Adipocyte (in vitro differentiated cells): ENCODE results near the gene TRAPPC2B.

ENCODE experiments used
- DNase-seq: peaks from one replicate; pipeline ENCODE4 v3.0.0-alpha.2; 2015; ENCODE audit warnings: low read depth
- H3K27me3 ChIP-seq: replicated peaks from 2 replicates; pipeline ENCODE4 v1.7.0; 2013; ENCODE audit warnings: mild to moderate bottlenecking, low read length, moderate library complexity; ENCODE audit not compliant: control insufficient read depth, insufficient read depth
- H3K36me3 ChIP-seq: 2 replicates; pipeline ENCODE4 v1.7.0; 2013; ENCODE audit warnings: low read length, mild to moderate bottlenecking, moderate library complexity; ENCODE audit not compliant: control insufficient read depth, insufficient read depth, severe bottlenecking
- H3K4me1 ChIP-seq: 2 replicates; pipeline ENCODE4 v1.7.0; 2013; ENCODE audit warnings: mild to moderate bottlenecking, low read length, moderate library complexity; ENCODE audit not compliant: control insufficient read depth, insufficient read depth
- H3K4me3 ChIP-seq: 2 replicates; pipeline ENCODE4 v1.7.0; 2013; ENCODE audit warnings: mild to moderate bottlenecking, low read length, moderate library complexity
- H3K9ac ChIP-seq: 2 replicates; pipeline ENCODE4 v1.7.0; 2013; ENCODE audit warnings: mild to moderate bottlenecking, low read length, moderate library complexity
- H3K9me3 ChIP-seq: 2 replicates; pipeline ENCODE4 v1.7.0; 2013; ENCODE audit warnings: mild to moderate bottlenecking, low read length, moderate library complexity; ENCODE audit not compliant: control insufficient read depth

The TRAPPC2B gene

DNA sequence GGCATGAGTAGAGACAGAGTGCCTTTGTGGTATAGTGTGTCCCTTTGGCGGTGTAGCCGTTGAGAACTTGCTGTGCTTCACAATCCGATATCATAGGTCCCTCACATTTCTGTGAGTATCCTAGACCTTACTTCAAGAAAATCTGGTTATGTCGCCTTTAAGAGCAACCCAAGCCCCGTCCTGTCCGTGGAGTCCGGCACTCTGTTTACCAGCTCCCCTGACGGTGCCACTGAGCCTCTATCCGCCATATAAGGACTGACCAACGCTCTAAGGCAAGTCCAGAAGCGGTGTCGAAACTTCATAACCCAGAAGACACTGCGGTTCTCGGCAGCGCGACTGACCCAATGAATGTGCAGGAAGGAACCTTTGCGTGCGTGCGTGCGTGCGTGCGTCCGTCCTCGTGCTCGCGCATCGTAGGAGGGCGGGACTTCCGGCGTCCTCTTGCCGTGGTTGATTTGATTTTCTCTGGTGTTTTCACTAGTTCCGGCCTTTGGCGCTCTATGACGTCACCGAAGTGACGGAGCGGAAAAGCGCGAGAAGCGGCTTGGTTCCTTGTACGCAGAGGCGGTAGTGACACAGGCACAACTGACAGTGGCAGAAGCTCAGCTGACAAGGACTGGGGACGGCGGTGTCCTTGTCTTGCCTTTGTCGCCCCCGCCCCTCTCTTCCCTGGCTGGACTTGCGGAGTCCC, at the start of gene TRAPPC2B, which contains the start of gene ZNF547:
Gene TRAPPC2B (plus strand): TSS at position 555 of the 691 bp plus-strand sequence. CDS start 1,283 bp downstream, outside the sequence.
Gene ZNF547 (plus strand): TSS at position 555 of the 691 bp plus-strand sequence. CDS start 5,005 bp downstream, outside the sequence.
- DNase-seq = peak; percentile 100
- H3K4me3 ChIP-seq = peak within 1 kb of the TSS; percentile 80
- H3K4me1 ChIP-seq = peaks cover 19% of the 10 kb centered on the region
- peaks cover 18% of the 10 kb centered on the region for H3K36me3 ChIP-seq
- no peaks in the 10 kb centered on the region for H3K9me3 ChIP-seq
- no peaks in the 10 kb centered on the region for H3K27me3 ChIP-seq
- H3K9ac ChIP-seq = peak within 1 kb of the TSS; percentile 83

DNA sequence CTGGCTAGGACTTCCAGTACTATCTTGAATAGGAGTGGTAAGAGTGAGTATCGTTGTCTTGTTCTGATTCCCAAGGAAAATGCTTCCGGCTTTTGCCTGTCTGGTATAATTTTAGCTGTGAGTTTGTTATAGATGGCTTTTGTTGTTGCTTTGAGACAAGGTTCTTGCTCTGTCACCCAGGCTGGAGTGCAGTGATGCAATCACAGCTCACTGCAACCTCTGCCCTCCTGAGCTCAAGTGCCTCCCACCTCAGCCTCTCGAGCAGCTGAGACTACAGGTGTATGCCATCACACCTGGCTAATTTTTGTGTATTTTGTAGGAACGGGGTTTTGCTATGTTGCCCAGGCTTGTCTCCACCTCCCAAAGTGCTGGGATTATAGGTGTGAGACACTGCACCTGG, 49.2 kb upstream of the TRAPPC2B start:
- Histone ChIP-seq H3K4me1 (no peaks in the 10 kb centered on the region), H3K9ac (no peak overlapping the region), H3K27me3 (no peaks in the 10 kb centered on the region), H3K9me3 (no peaks in the 10 kb centered on the region), H3K4me3 (no peak overlapping the region), H3K36me3 (no peaks in the 10 kb centered on the region)
- no peak for DNase-seq

DNA sequence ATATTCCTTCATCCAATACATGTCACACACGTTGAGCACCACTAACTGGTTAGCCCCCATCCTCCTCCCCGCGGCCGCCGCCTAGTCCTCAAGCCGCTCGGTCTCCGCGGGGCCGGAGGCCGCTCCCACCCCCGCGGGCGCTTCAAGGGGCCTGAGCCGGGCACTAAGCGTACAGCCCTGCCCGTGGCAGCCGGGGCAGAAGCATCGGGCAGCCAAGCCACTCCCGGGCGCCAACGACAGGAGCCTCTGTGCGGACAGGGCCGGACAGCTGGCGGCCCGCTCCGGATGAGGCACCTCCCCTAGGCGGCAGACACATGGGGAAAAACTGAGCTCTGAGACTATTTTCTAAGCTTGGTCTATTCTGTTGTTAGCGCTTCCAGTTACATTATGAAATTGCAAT, 45.8 kb upstream of the TRAPPC2B start:
- DNase-seq = peak; percentile 26
- peak overlapping the region; percentile 60 for H3K4me3 ChIP-seq
- H3K9ac ChIP-seq = peak overlapping the region; percentile 69
- H3K36me3 ChIP-seq = no peaks in the 10 kb centered on the region
- H3K27me3 ChIP-seq = no peaks in the 10 kb centered on the region
- H3K4me1 ChIP-seq = peaks cover 19% of the 10 kb centered on the region
- H3K9me3 ChIP-seq = no peaks in the 10 kb centered on the region

DNA sequence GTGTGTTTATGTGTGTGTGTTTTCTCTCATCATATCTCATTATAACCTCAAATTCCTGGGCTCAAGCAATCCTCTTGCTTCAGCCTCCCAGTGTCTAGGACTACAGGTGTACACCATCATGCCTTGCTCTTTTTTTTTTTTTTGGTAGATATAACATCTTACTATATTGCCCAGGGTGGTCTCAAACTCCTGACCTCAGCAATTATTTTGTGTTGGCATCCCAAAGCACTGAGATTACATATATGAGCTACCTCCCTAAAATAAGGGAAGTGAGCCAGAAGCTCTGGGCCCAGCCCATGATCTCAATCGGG, 43.5 kb upstream of the TRAPPC2B start:
- Histone ChIP-seq H3K4me3 (peak overlapping the region; percentile 98), H3K9ac (peak overlapping the region; percentile 97), H3K4me1 (peaks cover 19% of the 10 kb centered on the region), H3K36me3 (peaks cover 15% of the 10 kb centered on the region), H3K27me3 (no peaks in the 10 kb centered on the region), H3K9me3 (no peaks in the 10 kb centered on the region)
- no peak for DNase-seq

DNA sequence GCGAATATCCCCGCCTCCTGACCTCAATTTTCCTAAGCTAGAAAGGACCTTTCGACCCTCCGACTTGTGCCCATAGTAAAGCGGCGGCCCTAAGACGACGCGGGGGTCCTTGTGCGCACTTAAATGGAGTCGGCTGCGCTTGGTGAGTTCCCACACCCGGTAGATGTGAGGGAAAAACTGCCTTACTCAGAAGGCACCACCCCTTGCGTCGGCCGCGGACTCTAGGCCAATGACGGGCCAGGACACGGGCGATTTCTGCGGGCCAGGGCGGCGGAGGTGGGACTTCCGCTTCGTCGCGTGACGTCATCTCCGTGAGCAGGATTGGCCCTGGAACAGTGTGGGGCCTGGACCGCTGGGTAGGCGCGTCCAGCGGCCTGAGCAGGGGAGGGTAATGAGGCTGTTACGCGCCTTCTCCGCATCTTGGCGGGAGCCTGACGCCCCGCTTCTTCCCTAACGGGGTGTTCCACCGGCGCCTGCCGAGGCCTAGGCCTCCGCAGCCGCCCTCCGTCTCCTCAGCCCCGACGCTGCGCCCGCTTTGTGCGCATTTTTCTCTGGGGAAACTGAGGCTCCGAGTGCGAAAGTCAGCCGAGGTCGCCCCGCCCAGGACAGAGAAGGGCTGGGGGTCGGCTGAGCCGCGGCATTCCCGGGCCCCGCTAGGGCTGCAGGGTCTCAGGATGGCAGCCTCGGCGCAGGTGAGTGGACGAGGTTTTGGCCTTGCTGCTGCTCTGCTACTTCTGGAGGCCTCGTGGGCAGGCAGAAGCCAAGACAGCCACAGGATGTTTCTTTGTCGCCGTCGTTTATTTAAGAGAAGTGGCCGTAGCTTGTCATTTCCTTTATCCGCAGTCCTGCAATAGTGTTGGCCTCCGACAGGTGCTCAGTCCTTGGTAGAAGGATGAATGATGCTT, 42.9 kb upstream of the TRAPPC2B start, which contains the start of gene ZNF543:
Gene ZNF543 (plus strand): TSS at position 293 of the 905 bp plus-strand sequence. CDS start 382 bp downstream, at position 675.
- Histone ChIP-seq H3K9ac (peak within 1 kb of the TSS; percentile 97), H3K4me1 (peaks cover 19% of the 10 kb centered on the region), H3K4me3 (peak within 1 kb of the TSS; percentile 98), H3K36me3 (peaks cover 21% of the 10 kb centered on the region), H3K27me3 (no peaks in the 10 kb centered on the region), H3K9me3 (no peaks in the 10 kb centered on the region)
- peak; percentile 99 for DNase-seq

DNA sequence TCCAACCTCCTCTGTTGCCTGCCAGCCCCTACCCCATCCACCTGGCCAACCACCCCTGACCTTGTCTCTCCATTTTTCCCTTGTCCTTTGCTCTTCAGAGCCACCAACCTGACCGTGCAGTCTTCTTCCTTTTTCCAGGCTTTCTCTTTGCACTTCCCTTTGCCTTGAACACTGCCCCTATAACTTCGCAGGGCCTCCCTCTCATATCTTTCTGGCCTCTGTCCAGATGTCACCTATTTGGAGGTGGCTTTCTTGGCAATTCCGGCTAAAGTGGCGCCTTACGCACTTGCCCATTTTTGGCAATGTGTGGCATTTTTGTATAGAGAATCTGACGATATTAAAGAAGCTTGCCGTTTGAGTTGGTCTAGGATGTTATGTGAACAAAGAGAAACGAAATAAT, 42.2 kb upstream of the TRAPPC2B start:
- H3K36me3 ChIP-seq = peaks cover 28% of the 10 kb centered on the region
- DNase-seq = peak; percentile 12

DNA sequence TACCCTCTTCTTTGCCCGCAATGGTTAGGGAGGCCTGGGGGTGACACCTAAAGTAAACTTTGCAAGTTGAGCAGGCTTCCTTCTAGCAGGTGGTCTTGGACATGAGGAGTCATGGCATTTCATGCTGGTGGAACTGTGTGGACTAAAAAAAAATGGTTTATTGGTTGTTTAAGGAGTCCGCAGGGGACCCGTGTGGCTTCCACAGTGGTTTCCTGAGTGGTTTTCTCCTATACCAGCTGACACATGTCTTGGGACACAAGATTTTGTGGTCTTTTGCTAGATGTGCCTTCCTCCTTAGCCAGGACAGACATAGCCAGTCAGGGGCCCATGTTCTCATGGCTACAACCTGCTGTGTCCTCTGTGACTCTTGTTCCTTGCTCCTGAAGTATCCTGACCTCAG, 41.6 kb upstream of the TRAPPC2B start:
- no peaks in the 10 kb centered on the region for H3K9me3 ChIP-seq
- H3K36me3 ChIP-seq = peaks cover 33% of the 10 kb centered on the region
- peak overlapping the region; percentile 98 for H3K4me3 ChIP-seq
- H3K9ac ChIP-seq = peak overlapping the region; percentile 97
- no peak for DNase-seq
- H3K4me1 ChIP-seq = peaks cover 19% of the 10 kb centered on the region
- H3K27me3 ChIP-seq = no peaks in the 10 kb centered on the region

More for the DNA sequence above, 42.2 kb upstream of the TRAPPC2B start:
- Histone ChIP-seq H3K4me1 (peaks cover 19% of the 10 kb centered on the region), H3K27me3 (no peaks in the 10 kb centered on the region), H3K4me3 (peak overlapping the region; percentile 98), H3K9me3 (no peaks in the 10 kb centered on the region), H3K9ac (peak overlapping the region; percentile 97)

DNA sequence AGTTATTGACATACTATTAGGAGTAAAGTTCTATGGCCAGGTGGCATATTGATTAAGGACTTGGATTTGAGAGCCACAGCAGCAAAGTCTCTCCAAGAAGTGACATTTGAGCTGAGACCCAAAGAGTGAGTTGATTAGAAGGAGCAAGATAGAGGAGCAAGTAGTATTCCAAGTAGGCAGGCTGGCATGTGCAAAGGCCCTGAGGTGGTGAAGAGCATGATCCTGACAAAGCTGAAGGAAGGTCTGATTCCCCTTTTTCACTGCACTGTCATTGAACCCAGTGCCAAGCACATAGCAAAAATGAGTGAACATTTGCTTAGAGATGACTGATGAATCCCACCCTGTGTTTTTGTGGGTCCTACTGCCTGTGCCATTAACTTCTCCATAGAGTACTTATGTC, 38.4 kb upstream of the TRAPPC2B start:
- no peak for DNase-seq
- H3K9me3 ChIP-seq = peaks cover 4% of the 10 kb centered on the region
- peaks cover 14% of the 10 kb centered on the region for H3K4me1 ChIP-seq
- peaks cover 63% of the 10 kb centered on the region for H3K36me3 ChIP-seq
- H3K4me3 ChIP-seq = no peak overlapping the region
- no peak overlapping the region for H3K9ac ChIP-seq
- H3K27me3 ChIP-seq = no peaks in the 10 kb centered on the region

DNA sequence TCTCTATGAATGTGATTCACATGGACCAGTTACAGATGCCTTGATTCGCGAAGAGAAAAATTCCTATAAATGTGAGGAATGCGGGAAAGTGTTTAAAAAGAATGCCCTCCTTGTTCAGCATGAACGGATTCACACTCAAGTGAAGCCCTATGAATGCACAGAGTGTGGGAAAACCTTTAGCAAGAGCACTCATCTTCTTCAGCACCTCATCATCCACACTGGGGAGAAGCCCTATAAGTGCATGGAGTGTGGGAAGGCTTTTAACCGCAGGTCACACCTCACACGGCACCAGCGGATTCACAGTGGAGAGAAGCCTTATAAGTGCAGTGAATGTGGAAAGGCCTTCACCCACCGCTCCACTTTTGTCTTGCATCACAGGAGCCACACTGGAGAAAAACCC, 35.4 kb upstream of the TRAPPC2B start:
- peaks cover 69% of the 10 kb centered on the region for H3K36me3 ChIP-seq
- no peak overlapping the region for H3K9ac ChIP-seq
- DNase-seq = no peak
- H3K4me3 ChIP-seq = no peak overlapping the region
- H3K9me3 ChIP-seq = peaks cover 4% of the 10 kb centered on the region
- no peaks in the 10 kb centered on the region for H3K27me3 ChIP-seq
- H3K4me1 ChIP-seq = no peaks in the 10 kb centered on the region

DNA sequence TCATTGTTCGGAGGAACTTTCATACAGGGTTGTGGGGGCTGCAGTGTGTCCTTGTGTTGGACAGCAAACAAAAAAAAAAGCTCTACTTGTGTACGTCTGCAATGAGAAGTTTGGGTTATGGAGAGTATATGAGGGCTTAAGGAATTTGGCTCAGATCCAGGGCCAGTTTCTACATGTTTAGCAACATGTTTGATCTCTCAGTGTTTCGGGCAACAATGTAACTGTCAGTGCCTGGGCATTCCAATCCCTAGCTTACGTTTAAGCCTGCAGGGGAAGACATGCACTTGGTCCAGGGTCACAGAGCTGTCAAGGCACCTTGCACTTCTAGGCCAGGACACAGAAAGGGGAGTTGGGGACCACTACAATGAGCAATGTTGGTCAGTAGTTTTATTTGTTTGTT, 29.2 kb upstream of the TRAPPC2B start:
- DNase-seq = no peak
- peaks cover 11% of the 10 kb centered on the region for H3K36me3 ChIP-seq
- no peaks in the 10 kb centered on the region for H3K27me3 ChIP-seq
- no peak overlapping the region for H3K4me3 ChIP-seq
- H3K9me3 ChIP-seq = no peaks in the 10 kb centered on the region
- H3K4me1 ChIP-seq = peaks cover 11% of the 10 kb centered on the region
- H3K9ac ChIP-seq = no peak overlapping the region

DNA sequence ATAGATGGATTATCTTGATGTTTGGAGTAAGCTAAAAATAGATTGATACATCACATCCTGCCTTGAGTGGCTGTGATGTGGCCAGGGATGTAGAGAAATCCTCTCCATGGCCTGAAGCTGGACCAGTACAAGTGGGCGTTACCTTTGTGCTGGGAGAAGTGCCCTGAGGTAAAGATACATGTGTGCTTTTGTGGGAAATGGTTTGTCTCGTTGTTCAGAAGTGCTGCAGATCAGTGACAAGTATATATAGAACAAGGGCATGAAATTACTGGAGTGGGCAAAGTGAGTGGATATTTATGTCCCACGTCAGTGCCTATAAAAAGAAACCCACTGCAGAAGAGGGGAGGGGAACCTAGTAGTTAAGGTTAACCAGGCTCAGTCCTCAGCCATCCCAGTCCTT, 24.5 kb upstream of the TRAPPC2B start:
- peak; percentile 20 for DNase-seq
- H3K9ac ChIP-seq = no peak overlapping the region

More for the DNA sequence above, 24.5 kb upstream of the TRAPPC2B start:
- H3K4me1 ChIP-seq = peaks cover 19% of the 10 kb centered on the region
- no peaks in the 10 kb centered on the region for H3K36me3 ChIP-seq
- no peak overlapping the region for H3K4me3 ChIP-seq
- H3K9me3 ChIP-seq = no peaks in the 10 kb centered on the region
- no peaks in the 10 kb centered on the region for H3K27me3 ChIP-seq
